ENCODE data around the gene KCNJ12. TPM values are rescaled to one million over a fixed set of nuclear protein-coding genes. Genes with fewer than 3 reads are reported as not detected.

KCNJ12 gene
- total and polyA plus RNA-seq, 2 experiments from 2014 or later: 0.61 to 2.4 TPM

DNA sequence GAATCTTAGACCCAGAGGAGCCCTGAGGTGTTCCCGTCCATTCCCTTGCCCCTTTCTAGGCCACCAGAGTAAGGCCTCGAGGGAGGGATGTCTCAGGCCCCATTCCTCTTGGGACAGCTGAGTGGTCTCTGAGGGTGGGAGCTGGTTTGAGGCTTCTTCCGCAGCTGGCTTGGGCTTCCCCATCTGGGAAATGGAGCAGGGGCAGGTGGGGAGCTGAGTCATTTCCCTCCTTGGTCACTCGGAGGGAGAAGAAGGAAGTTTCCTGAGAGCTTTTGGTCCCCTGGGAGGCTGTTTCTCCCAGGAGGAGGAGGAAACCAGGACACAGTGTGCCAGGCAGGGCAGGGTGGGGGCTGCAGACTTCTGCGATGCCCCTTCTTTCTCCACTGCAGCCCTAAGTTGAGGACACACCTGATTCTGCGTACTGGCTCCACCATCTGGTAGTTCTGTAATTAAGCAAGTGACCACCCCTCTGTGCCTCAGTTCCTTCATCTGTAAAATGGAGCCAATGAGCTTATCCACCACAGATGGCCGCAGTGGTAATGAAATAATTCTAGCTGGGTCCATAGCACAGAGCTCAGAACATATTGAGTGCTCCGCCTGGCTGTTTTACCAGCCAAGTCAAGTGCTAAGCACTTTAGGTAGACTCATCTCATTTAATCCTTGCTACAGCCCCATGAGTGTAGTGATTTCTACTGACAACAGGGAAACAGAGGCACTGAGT, 1.6 kb upstream of the KCNJ12 start:
- no peaks in the 10 kb centered on the region for H3K79me2 ChIP-seq (replicated peaks; ENCODE audit: insufficient read depth)
- H2AFZ ChIP-seq: no peak overlapping the region
- H3K27me3 ChIP-seq (ENCODE audit: insufficient read depth): peaks cover 49% of the 10 kb centered on the region
- peaks cover 14% of the 10 kb centered on the region; the same call in 1 of the 2 replicates for H3K4me1 ChIP-seq (ENCODE audit: insufficient read depth)
- 0 out of 2 replicates have a peak, but pooled peaks cover 3% of the 10 kb centered on the region for H4K20me1 ChIP-seq (replicated peaks; ENCODE audit: insufficient read depth)
- ATAC-seq: no peak
- Mint-ChIP-seq H3K4me1 (peaks cover 33% of the 10 kb centered on the region), H3K36me3 (ENCODE audit: low read depth) (no peaks in the 10 kb centered on the region), H3K9me3 (peaks cover 3% of the 10 kb centered on the region; the same call in 1 of the 3 replicates), H3K4me3 (no peak overlapping the region), H3K27ac (no peak overlapping the region), H3K27me3 (ENCODE audit: insufficient read depth, low read depth, poor library complexity) (peaks cover 33% of the 10 kb centered on the region)
- H3K4me3 ChIP-seq: no peak overlapping the region
- DNase-seq (ENCODE audit: low spot score): no peak
- H3K27ac ChIP-seq (ENCODE audit: low read depth): no peak overlapping the region
- no peaks in the 10 kb centered on the region for H3K36me3 ChIP-seq (ENCODE audit: insufficient read depth)
- TF ChIP-seq, protein P1, sequence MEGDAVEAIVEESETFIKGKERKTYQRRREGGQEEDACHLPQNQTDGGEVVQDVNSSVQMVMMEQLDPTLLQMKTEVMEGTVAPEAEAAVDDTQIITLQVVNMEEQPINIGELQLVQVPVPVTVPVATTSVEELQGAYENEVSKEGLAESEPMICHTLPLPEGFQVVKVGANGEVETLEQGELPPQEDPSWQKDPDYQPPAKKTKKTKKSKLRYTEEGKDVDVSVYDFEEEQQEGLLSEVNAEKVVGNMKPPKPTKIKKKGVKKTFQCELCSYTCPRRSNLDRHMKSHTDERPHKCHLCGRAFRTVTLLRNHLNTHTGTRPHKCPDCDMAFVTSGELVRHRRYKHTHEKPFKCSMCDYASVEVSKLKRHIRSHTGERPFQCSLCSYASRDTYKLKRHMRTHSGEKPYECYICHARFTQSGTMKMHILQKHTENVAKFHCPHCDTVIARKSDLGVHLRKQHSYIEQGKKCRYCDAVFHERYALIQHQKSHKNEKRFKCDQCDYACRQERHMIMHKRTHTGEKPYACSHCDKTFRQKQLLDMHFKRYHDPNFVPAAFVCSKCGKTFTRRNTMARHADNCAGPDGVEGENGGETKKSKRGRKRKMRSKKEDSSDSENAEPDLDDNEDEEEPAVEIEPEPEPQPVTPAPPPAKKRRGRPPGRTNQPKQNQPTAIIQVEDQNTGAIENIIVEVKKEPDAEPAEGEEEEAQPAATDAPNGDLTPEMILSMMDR (conservative IDR thresholded peaks at IDR 0.05; ENCODE audit: low read depth in 2 of 2): peak; percentile 31 to 44; a peak in 2 of 4 replicates
- TF ChIP-seq EZH2 (IDR thresholded peaks at IDR 0.05; ENCODE audit: low read depth, unreplicated experiment) (peak; percentile 11), JUNB (IDR thresholded peaks at IDR 0.05; ENCODE audit: unreplicated experiment) (no peak), EZH2phosphoT487 (IDR thresholded peaks at IDR 0.05; ENCODE audit: unreplicated experiment) (no peak), POLR2AphosphoS5 (IDR thresholded peaks at IDR 0.05; ENCODE audit: low read depth) (no peak), CREB1 (CRISPR knock-in tag; IDR thresholded peaks at IDR 0.05; ENCODE audit: low read depth) (no peak), ZNF331 (CRISPR knock-in tag; IDR thresholded peaks at IDR 0.05; ENCODE audit: low read depth) (no peak), REST (IDR thresholded peaks at IDR 0.05; ENCODE audit: unreplicated experiment) (no peak), ZNF114 (CRISPR knock-in tag; IDR thresholded peaks at IDR 0.05) (no peak)
- TF ChIP-seq, protein P2, sequence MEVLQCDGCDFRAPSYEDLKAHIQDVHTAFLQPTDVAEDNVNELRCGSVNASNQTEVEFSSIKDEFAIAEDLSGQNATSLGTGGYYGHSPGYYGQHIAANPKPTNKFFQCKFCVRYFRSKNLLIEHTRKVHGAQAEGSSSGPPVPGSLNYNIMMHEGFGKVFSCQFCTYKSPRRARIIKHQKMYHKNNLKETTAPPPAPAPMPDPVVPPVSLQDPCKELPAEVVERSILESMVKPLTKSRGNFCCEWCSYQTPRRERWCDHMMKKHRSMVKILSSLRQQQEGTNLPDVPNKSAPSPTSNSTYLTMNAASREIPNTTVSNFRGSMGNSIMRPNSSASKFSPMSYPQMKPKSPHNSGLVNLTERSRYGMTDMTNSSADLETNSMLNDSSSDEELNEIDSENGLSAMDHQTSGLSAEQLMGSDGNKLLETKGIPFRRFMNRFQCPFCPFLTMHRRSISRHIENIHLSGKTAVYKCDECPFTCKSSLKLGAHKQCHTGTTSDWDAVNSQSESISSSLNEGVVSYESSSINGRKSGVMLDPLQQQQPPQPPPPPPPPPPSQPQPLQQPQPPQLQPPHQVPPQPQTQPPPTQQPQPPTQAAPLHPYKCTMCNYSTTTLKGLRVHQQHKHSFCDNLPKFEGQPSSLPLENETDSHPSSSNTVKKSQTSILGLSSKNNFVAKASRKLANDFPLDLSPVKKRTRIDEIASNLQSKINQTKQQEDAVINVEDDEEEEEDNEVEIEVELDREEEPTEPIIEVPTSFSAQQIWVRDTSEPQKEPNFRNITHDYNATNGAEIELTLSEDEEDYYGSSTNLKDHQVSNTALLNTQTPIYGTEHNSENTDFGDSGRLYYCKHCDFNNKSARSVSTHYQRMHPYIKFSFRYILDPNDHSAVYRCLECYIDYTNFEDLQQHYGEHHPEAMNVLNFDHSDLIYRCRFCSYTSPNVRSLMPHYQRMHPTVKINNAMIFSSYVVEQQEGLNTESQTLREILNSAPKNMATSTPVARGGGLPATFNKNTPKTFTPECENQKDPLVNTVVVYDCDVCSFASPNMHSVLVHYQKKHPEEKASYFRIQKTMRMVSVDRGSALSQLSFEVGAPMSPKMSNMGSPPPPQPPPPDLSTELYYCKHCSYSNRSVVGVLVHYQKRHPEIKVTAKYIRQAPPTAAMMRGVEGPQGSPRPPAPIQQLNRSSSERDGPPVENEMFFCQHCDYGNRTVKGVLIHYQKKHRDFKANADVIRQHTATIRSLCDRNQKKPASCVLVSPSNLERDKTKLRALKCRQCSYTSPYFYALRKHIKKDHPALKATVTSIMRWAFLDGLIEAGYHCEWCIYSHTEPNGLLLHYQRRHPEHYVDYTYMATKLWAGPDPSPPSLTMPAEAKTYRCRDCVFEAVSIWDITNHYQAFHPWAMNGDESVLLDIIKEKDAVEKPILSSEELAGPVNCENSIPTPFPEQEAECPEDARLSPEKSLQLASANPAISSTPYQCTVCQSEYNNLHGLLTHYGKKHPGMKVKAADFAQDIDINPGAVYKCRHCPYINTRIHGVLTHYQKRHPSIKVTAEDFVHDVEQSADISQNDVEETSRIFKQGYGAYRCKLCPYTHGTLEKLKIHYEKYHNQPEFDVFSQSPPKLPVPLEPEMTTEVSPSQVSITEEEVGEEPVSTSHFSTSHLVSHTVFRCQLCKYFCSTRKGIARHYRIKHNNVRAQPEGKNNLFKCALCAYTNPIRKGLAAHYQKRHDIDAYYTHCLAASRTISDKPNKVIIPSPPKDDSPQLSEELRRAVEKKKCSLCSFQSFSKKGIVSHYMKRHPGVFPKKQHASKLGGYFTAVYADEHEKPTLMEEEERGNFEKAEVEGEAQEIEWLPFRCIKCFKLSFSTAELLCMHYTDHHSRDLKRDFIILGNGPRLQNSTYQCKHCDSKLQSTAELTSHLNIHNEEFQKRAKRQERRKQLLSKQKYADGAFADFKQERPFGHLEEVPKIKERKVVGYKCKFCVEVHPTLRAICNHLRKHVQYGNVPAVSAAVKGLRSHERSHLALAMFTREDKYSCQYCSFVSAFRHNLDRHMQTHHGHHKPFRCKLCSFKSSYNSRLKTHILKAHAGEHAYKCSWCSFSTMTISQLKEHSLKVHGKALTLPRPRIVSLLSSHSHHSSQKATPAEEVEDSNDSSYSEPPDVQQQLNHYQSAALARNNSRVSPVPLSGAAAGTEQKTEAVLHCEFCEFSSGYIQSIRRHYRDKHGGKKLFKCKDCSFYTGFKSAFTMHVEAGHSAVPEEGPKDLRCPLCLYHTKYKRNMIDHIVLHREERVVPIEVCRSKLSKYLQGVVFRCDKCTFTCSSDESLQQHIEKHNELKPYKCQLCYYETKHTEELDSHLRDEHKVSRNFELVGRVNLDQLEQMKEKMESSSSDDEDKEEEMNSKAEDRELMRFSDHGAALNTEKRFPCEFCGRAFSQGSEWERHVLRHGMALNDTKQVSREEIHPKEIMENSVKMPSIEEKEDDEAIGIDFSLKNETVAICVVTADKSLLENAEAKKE (CRISPR knock-in tag; IDR thresholded peaks at IDR 0.05): no peak
- H3K4me2 ChIP-seq: no peak overlapping the region
- H3F3A ChIP-seq (replicated peaks; ENCODE audit: low read depth): 0 out of 2 replicates have a peak, but pooled peaks cover 4% of the 10 kb centered on the region
- H3K9me2 ChIP-seq (ENCODE audit: insufficient read depth): no peaks in the 10 kb centered on the region

All from GM23338 (cell line).